Mesothelial cell of epicardium (in vitro differentiated cells): ENCODE measurements around the gene RNF169. TPM values are rescaled to one million over a fixed set of nuclear protein-coding genes. Genes with fewer than 3 reads are reported as not detected.

ENCODE experiments used
- DNase-seq, 2 experiments: peaks; one replicate each; pipeline ENCODE4 v3.0.0; 2021; ENCODE audit warnings: low spot score in 2 of 2; ENCODE audit not compliant: unreplicated experiment in 2 of 2
- H3K27ac Mint-ChIP-seq: 2 replicates; pipeline ENCODE4 v1.8.0; 2021; ENCODE audit warnings: mixed read lengths
- H3K27me3 Mint-ChIP-seq: 2 replicates; pipeline ENCODE4 v1.8.0; 2021; ENCODE audit warnings: low read depth, mixed read lengths
- H3K36me3 Mint-ChIP-seq: 2 replicates; pipeline ENCODE4 v1.8.0; 2021; ENCODE audit warnings: mixed read lengths
- H3K4me1 Mint-ChIP-seq: 2 replicates; pipeline ENCODE4 v1.8.0; 2021; ENCODE audit warnings: mixed read lengths
- H3K4me3 Mint-ChIP-seq: 2 replicates; pipeline ENCODE4 v1.8.0; 2021; ENCODE audit warnings: mild to moderate bottlenecking, moderate library complexity, mixed read lengths
- H3K9me3 Mint-ChIP-seq: 2 replicates; pipeline ENCODE4 v1.8.0; 2021; ENCODE audit warnings: mixed read lengths
- CTCF ChIP-seq: fragments of 200-600 bp; sonication (generic); IDR thresholded peaks from one replicate; pipeline ENCODE4 v1.5.0; 2021; ENCODE audit warnings: antibody characterized with exemption; ENCODE audit not compliant: unreplicated experiment
- total RNA-seq: library from RNA; stranded (reverse); gene quantifications from 3 replicates; pipeline ENCODE4 v1.2.1, GENCODE V29; 2021

Gene RNF169
- total RNA-seq, 1 donor from 2014 or later, result 24.2 TPM

DNA sequence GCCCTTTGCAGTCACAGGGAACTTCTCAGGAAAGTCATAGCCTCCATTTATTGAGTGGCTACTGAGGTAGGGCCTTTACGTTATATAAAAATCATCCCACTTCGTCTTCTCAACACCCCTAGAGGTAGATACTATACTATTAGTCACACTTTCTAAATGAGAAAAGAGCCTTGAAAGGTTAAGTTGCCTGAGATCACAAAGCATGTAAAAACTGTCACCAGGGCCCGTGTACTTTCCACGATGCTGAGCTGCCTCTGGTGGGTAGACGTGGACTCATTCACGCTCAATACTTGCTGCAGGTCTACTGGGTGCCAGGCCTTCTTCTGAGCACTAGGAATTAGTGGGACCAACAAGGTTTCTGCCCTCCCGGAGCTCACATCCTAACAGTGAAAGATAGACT, 33.7 kb upstream of the RNF169 start:
- DNase-seq, result no peak
- Mint-ChIP-seq H3K4me3 (no peak overlapping the region), H3K36me3 (no peaks in the 10 kb centered on the region), H3K4me1 (peaks cover 19% of the 10 kb centered on the region), H3K9me3 (no peaks in the 10 kb centered on the region), H3K27me3 (no peaks in the 10 kb centered on the region), H3K27ac (no peak overlapping the region)
- TF ChIP-seq CTCF, result no peak

DNA sequence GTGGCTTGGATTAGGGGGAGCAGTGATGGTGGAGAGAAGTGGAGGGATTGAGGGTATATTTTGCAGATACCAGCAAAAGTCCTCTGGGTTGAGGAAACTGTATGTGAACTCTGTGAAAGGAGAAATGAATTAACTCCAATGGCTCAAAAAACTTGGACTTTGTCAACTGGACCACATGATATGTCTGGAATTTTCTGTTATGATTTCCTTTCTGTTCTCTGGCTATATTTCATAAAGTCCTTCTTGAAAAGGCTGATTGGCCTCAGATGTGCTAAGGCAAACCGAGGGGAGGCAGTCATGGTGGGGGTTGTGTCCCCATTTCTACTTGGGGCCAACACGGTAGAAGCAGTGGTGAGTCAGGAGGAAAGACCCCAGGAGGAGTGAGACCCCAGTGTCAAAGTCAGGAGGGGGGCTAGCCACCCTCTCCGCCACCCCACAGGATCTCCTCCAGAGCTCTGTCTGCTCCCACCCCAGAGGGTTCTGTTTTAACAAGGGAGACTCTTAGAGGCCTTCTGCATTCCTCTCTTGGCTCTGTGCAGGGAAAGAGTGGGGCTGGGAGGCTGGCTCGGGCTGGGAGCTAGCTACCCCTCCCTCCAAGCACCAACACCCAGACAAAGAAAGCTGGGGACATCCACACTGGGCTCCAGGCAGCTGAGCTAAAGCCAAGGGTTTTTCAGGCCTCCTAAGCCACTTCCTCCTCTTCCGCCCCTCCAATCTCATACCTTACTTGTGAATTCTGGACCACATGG, 31.3 kb upstream of the RNF169 start:
- H3K27me3 Mint-ChIP-seq, result peaks cover 3% of the 10 kb centered on the region
- peak overlapping the region; percentile 58 for H3K27ac Mint-ChIP-seq
- DNase-seq, result no peak
- no peaks in the 10 kb centered on the region for H3K9me3 Mint-ChIP-seq
- peaks cover 17% of the 10 kb centered on the region for H3K4me1 Mint-ChIP-seq
- H3K4me3 Mint-ChIP-seq, result no peak overlapping the region
- no peaks in the 10 kb centered on the region for H3K36me3 Mint-ChIP-seq
- no peak for TF ChIP-seq CTCF

GRCh38 chr11:74719011-74719410, 29.6 kb upstream of the RNF169 start:
- H3K4me3 Mint-ChIP-seq, result no peak overlapping the region
- peaks cover 17% of the 10 kb centered on the region for H3K4me1 Mint-ChIP-seq
- H3K27me3 Mint-ChIP-seq, result peaks cover 17% of the 10 kb centered on the region
- no peaks in the 10 kb centered on the region for H3K9me3 Mint-ChIP-seq
- DNase-seq, result no peak
- no peaks in the 10 kb centered on the region for H3K36me3 Mint-ChIP-seq
- TF ChIP-seq CTCF, result no peak
- H3K27ac Mint-ChIP-seq, result no peak overlapping the region

GRCh38 chr11:74720596-74721478, 27.8 kb upstream of the RNF169 start:
- H3K4me3 Mint-ChIP-seq, result no peak overlapping the region
- H3K4me1 Mint-ChIP-seq, result peaks cover 17% of the 10 kb centered on the region
- DNase-seq, result no peak
- H3K36me3 Mint-ChIP-seq, result no peaks in the 10 kb centered on the region
- H3K9me3 Mint-ChIP-seq, result no peaks in the 10 kb centered on the region
- peak overlapping the region; percentile 23 for H3K27ac Mint-ChIP-seq
- TF ChIP-seq CTCF, result no peak
- H3K27me3 Mint-ChIP-seq, result peaks cover 32% of the 10 kb centered on the region

GRCh38 chr11:74721479-74721835, 27.2 kb upstream of the RNF169 start:
- TF ChIP-seq CTCF, result no peak
- no peak overlapping the region for H3K27ac Mint-ChIP-seq
- DNase-seq, result no peak
- no peaks in the 10 kb centered on the region for H3K9me3 Mint-ChIP-seq
- peaks cover 17% of the 10 kb centered on the region for H3K4me1 Mint-ChIP-seq
- no peaks in the 10 kb centered on the region for H3K36me3 Mint-ChIP-seq
- H3K4me3 Mint-ChIP-seq, result no peak overlapping the region
- peaks cover 38% of the 10 kb centered on the region for H3K27me3 Mint-ChIP-seq
